B cell (primary cell): Measurements from ENCODE around the gene PTPRM. TPM values are rescaled to one million over a fixed set of nuclear protein-coding genes. Genes with fewer than 3 reads are reported as not detected.

Experiments
- ATAC-seq: fragments of 200-7000 bp; cut with Tn5 transposase; one replicate; pipeline ENCODE4 v1.10.0; 2021; ENCODE audit warnings: low read depth, mild to moderate bottlenecking, moderate number of reproducible peaks, moderate library complexity
- CTCF ChIA-PET: fragments of 350-600 bp; sonication (Branson Sonifier 250); formaldehyde crosslinking; loops from one replicate; lab custom pipeline; 2021; ENCODE audit warnings: antibody characterized with exemption, inconsistent platforms; lab: Charles Lee
- POLR2A ChIA-PET: fragments of 350-600 bp; sonication (Branson Sonifier 250); formaldehyde crosslinking; loops from one replicate; lab custom pipeline; 2021; ENCODE audit warnings: antibody characterized with exemption; lab: Charles Lee
- DNase-seq: peaks from one replicate; pipeline ENCODE4 v3.0.0; 2013
- H2AFZ ChIP-seq: 2 replicates; pipeline ENCODE4 v1.6.1; 2012; ENCODE audit warnings: mild to moderate bottlenecking, low read depth, low read length; ENCODE audit not compliant: insufficient read depth, poor library complexity, severe bottlenecking
- H3K27ac ChIP-seq, 2 donors: 1 replicate in 1 of 2; 2 replicates in 1 of 2; pipeline ENCODE4 v1.5.1; 2012 to 2013; ENCODE audit warnings: low read length in 2 of 2, mild to moderate bottlenecking in 2 of 2, moderate library complexity in 1 of 2
- H3K27me3 ChIP-seq, 4 experiments: fragments of 200-600 bp in 1 of 4; sonication (generic) in 1 of 4; replicated peaks in 1 of 4; 1 replicate in 2 of 4; 2 replicates in 2 of 4; pipeline versions ENCODE4 v1.6.1 to v1.7.0; 2013 to 2016; ENCODE audit warnings: low read length in 3 of 4, mild to moderate bottlenecking in 2 of 4, mixed read lengths in 1 of 4, moderate library complexity in 1 of 4; ENCODE audit not compliant: insufficient read depth in 4 of 4, control insufficient read depth in 3 of 4; ENCODE audit errors: control extremely low read depth in 1 of 4
- H3K36me3 ChIP-seq, 2 experiments: replicated peaks in 1 of 2; 1 replicate in 1 of 2; 2 replicates in 1 of 2; pipeline versions ENCODE4 v1.6.1 to v1.7.1; 2013; ENCODE audit warnings: low read length in 1 of 2; ENCODE audit not compliant: insufficient read depth in 2 of 2, control insufficient read depth in 1 of 2; ENCODE audit errors: control extremely low read depth in 1 of 2, extremely low read depth in 1 of 2
- H3K4me1 ChIP-seq, 2 donors: fragments of 200-600 bp in 1 of 2; sonication (generic) in 1 of 2; 1 replicate in 1 of 2; 2 replicates in 1 of 2; pipeline versions ENCODE4 v1.5.1 to v1.6.1; 2013 to 2017; ENCODE audit warnings: low read length in 2 of 2; ENCODE audit not compliant: control insufficient read depth in 2 of 2, insufficient read depth in 2 of 2
- H3K4me2 ChIP-seq: replicated peaks from 2 replicates; pipeline ENCODE3; 2012; ENCODE audit warnings: mild to moderate bottlenecking, low read depth, low read length; ENCODE audit not compliant: poor library complexity, severe bottlenecking
- H3K4me3 ChIP-seq, 5 experiments: fragments of 200-600 bp in 1 of 5; sonication (generic) in 1 of 5; 1 replicate in 3 of 5; 2 replicates in 2 of 5; pipeline versions ENCODE4 v1.5.1 to v1.7.0; 2011 to 2016; ENCODE audit warnings: low read length in 4 of 5, mild to moderate bottlenecking in 4 of 5, low read depth in 2 of 5, control low read depth in 1 of 5, moderate library complexity in 1 of 5; ENCODE audit not compliant: insufficient read depth in 1 of 5; ENCODE audit errors: control extremely low read depth in 1 of 5, extremely low read depth in 1 of 5
- H3K79me2 ChIP-seq: fragments of 200-600 bp; sonication (generic); one replicate; pipeline ENCODE4 v1.6.0; 2016; ENCODE audit warnings: low read length; ENCODE audit not compliant: control insufficient read depth, insufficient read depth
- H3K9ac ChIP-seq: fragments of 200-600 bp; sonication (generic); 2 replicates; pipeline ENCODE4 v1.6.1; 2017; ENCODE audit warnings: mild to moderate bottlenecking, low read length, moderate library complexity
- H3K9me3 ChIP-seq, 3 donors: one replicate each; pipeline versions ENCODE4 v1.6.1 to v1.7.1; 2013; ENCODE audit warnings: low read length in 2 of 3; ENCODE audit not compliant: control insufficient read depth in 2 of 3, insufficient read depth in 1 of 3; ENCODE audit errors: control extremely low read depth in 1 of 3
- H4K20me1 ChIP-seq: 2 replicates; pipeline ENCODE4 v1.6.0; 2012; ENCODE audit warnings: mild to moderate bottlenecking, low read length; ENCODE audit not compliant: insufficient read depth, control insufficient read depth, poor library complexity, severe bottlenecking
- H3K27ac Mint-ChIP-seq: one replicate; pipeline ENCODE4 v1.8.0; 2021; ENCODE audit warnings: mixed read lengths
- H3K27me3 Mint-ChIP-seq: one replicate; pipeline ENCODE4 v1.8.0; 2021; ENCODE audit warnings: mixed read lengths
- H3K4me1 Mint-ChIP-seq: one replicate; pipeline ENCODE4 v1.8.0; 2021; ENCODE audit warnings: mixed read lengths
- H3K4me3 Mint-ChIP-seq: one replicate; pipeline ENCODE4 v1.8.0; 2021; ENCODE audit warnings: mixed read lengths
- H3K9me3 Mint-ChIP-seq: one replicate; pipeline ENCODE4 v1.8.0; 2022; ENCODE audit warnings: mixed read lengths; ENCODE audit not compliant: insufficient read depth
- EZH2 ChIP-seq: IDR thresholded peaks from 2 replicates; pipeline ENCODE4 v1.6.1; 2012; ENCODE audit warnings: borderline replicate concordance, low read depth, mild to moderate bottlenecking, moderate library complexity, low read length; ENCODE audit not compliant: insufficient read depth, poor library complexity, severe bottlenecking
- WGBS: methylation state at CpG from one replicate; pipeline ENCODE4 v1.1.5; 2013; ENCODE audit warnings: missing lambda C conversion rate; ENCODE audit not compliant: insufficient coverage; 5-methylcytosine and 5-hydroxymethylcytosine counted together
- intact Hi-C: fragments of 100-400 bp; cut with micrococcal nuclease; formaldehyde crosslinking; loops from one replicate; pipeline ENCODE4 v1.10.0; 2022
- polyA plus RNA-seq: library from polyadenylated mRNA; depleted of rRNA; stranded (reverse); fragments of >200 nt; gene quantifications from 2 replicates; pipeline ENCODE4 v1.2.3, GENCODE V29; 2012
- total RNA-seq, 2 donors: library from RNA; stranded (reverse); fragments of 120-200 nt in 1 of 2; gene quantifications; 1 replicate in 1 of 2; 2 replicates in 1 of 2; pipeline versions ENCODE4 v1.2.3 to v1.2.4, GENCODE V29; 2013 to 2022
- TF ChIP-seq, protein P1 (sequence below): fragments of 200-600 bp; IDR thresholded peaks from one replicate; pipeline ENCODE4 v1.8.0; 2022; ENCODE audit warnings: antibody characterized with exemption, mild to moderate bottlenecking

Gene PTPRM
- total and polyA plus RNA-seq, 2 donors (not counting 1 experiment from before 2014, with no cell fraction given), result 0.20 to 0.89 TPM

DNA sequence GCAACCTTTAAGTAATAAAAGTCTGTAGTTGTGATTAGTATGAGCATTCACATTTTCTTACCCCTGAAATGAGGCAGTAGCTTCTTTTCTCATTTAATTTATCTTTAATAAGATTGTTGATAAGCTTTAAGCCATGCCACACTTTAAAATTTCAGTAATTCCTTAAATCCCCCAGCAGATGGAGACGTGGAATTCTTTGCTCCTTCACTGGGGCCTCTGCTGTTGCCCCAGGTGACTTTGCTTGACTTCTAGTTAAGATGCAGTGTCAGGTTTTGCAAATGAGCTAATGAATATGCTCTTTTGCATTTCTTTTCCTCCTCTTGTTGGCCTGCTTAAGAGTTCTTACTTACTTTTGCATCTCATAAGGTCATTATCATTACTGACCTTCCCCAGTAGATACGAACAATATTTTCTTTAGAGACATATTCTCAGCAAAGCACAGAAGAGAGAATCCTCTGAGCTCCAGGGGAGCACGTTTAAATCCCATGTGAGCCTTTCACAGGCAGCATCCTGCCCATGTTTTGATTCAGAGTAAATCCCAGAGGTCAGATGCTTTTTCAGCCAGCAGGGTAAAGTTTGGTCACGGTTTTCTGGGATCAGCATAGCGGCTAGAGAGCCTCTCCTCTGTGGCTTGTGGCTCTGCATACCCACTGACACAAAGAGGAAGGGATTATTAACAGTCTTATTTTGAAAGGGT is 222.9 kb downstream of the PTPRM start:
- POLR2A ChIA-PET, result no interaction called here
- H3K4me3 Mint-ChIP-seq, result no peak overlapping the region
- H3K4me2 ChIP-seq, result no peak overlapping the region
- H3K4me1 ChIP-seq, result no peaks in the 10 kb centered on the region
- DNase-seq (no peak), ATAC-seq (no peak)
- H3K9ac ChIP-seq, result no peak overlapping the region
- 18% methylated on average over 2 of the region's 5 CpGs for WGBS
- no peak overlapping the region for H3K27ac ChIP-seq
- H3K4me3 ChIP-seq, result no peak overlapping the region
- CTCF ChIA-PET, result no interaction called here
- intact Hi-C loops, result no loop called here
- no peaks in the 10 kb centered on the region for H3K79me2 ChIP-seq
- no peaks in the 10 kb centered on the region for H3K4me1 Mint-ChIP-seq
- H3K36me3 ChIP-seq, result no peaks in the 10 kb centered on the region
- no peaks in the 10 kb centered on the region for H3K27me3 ChIP-seq
- no peak overlapping the region for H2AFZ ChIP-seq
- TF ChIP-seq EZH2, result no peak
- TF ChIP-seq, protein P1, sequence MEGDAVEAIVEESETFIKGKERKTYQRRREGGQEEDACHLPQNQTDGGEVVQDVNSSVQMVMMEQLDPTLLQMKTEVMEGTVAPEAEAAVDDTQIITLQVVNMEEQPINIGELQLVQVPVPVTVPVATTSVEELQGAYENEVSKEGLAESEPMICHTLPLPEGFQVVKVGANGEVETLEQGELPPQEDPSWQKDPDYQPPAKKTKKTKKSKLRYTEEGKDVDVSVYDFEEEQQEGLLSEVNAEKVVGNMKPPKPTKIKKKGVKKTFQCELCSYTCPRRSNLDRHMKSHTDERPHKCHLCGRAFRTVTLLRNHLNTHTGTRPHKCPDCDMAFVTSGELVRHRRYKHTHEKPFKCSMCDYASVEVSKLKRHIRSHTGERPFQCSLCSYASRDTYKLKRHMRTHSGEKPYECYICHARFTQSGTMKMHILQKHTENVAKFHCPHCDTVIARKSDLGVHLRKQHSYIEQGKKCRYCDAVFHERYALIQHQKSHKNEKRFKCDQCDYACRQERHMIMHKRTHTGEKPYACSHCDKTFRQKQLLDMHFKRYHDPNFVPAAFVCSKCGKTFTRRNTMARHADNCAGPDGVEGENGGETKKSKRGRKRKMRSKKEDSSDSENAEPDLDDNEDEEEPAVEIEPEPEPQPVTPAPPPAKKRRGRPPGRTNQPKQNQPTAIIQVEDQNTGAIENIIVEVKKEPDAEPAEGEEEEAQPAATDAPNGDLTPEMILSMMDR, result no peak
- peaks cover 0 to 3% (median 0%) of the 10 kb centered on the region in 3 donors for H3K9me3 ChIP-seq
- H3K9me3 Mint-ChIP-seq, result no peaks in the 10 kb centered on the region
- no peak overlapping the region for H3K27ac Mint-ChIP-seq
- no peaks in the 10 kb centered on the region for H4K20me1 ChIP-seq
- H3K27me3 Mint-ChIP-seq, result no peaks in the 10 kb centered on the region

DNA sequence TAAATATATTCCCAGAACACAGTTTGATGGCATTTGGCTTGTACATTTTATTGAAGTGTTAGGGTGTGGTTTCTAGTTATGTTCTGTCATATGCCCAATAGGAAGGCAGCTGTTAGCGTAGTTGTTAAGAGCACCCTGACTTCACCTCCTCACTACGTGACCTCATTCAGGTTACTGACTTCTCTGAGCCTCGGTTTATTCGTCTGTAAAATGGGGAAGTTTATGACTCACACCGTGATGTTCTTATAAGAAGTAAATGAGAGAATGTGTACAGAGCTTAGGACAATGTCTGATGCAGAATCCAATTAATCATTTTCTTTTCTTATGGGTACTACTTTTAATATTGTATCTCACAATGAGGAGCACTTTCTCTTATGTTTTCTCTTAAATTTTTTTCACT is 226.0 kb downstream of the PTPRM start:
- H3K27ac Mint-ChIP-seq, result no peak overlapping the region
- Histone ChIP-seq H3K9ac (no peak overlapping the region), H2AFZ (no peak overlapping the region), H3K36me3 (no peaks in the 10 kb centered on the region), H3K9me3 (peaks cover 0 to 3% (median 0%) of the 10 kb centered on the region in 3 donors), H3K27ac (no peak overlapping the region), H3K4me3 (no peak overlapping the region), H3K4me1 (no peaks in the 10 kb centered on the region), H3K27me3 (no peaks in the 10 kb centered on the region), H4K20me1 (no peaks in the 10 kb centered on the region), H3K4me2 (no peak overlapping the region), H3K79me2 (no peaks in the 10 kb centered on the region)
- ATAC-seq (no peak), DNase-seq (no peak)
- CTCF ChIA-PET, result no interaction called here
- no peak overlapping the region for H3K4me3 Mint-ChIP-seq
- no peaks in the 10 kb centered on the region for H3K9me3 Mint-ChIP-seq
- intact Hi-C loops, result no loop called here
- no peaks in the 10 kb centered on the region for H3K27me3 Mint-ChIP-seq
- H3K4me1 Mint-ChIP-seq, result no peaks in the 10 kb centered on the region
- POLR2A ChIA-PET, result no interaction called here
- WGBS, result no CpG with 5 or more reads among the region's 5 CpGs
- TF ChIP-seq EZH2, result no peak
- TF ChIP-seq, protein P1, result no peak
